Measurements from ENCODE around the gene CDK10. TPM values are rescaled to one million over a fixed set of nuclear protein-coding genes. Genes with fewer than 3 reads are reported as not detected.
A peak's percentile ranks its signal among the peaks of the same experiment; 100 is the strongest.

Gene CDK10
- total RNA-seq, 1 donor from 2014 or later: 122 TPM

DNA sequence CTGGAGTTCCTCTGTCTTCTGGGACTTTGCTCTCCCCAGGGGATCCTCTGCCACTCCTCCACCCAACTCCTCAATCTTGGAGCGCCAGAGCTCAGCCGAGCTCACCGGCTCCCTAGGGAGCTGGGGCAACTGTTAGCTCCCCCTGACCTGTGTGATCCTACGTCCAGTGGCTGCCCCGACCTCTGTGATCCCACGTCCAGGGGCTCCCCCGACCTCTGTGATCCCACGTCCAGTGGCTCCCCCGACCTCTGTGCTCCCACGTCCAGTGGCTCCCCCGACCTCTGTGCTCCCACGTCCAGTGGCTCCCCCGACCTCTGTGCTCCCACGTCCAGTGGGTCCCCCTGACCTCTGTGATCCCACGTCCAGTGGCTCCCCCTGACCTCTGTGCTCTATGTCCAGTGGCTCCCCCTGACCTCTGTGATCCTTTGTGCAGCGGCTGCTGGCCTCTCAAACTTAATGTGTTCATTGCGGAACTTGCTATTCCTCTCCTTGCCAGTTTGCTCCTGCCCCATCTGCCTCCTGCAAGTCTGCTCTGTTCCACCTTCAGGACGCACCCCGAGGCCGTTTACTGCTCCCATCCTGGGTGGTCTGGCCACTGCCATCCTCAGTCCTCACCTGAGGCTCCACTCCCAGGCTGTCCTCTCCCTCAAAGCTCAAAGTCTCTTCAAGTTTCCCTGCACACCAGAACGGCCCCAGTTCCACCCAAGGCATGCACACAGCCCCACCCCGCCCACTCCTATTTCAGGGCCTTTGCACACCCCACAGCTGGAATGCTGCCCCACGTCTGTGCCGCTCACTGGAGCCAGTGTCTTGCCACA is 31.4 kb downstream of the CDK10 start:
- TF ChIP-seq, protein P1, sequence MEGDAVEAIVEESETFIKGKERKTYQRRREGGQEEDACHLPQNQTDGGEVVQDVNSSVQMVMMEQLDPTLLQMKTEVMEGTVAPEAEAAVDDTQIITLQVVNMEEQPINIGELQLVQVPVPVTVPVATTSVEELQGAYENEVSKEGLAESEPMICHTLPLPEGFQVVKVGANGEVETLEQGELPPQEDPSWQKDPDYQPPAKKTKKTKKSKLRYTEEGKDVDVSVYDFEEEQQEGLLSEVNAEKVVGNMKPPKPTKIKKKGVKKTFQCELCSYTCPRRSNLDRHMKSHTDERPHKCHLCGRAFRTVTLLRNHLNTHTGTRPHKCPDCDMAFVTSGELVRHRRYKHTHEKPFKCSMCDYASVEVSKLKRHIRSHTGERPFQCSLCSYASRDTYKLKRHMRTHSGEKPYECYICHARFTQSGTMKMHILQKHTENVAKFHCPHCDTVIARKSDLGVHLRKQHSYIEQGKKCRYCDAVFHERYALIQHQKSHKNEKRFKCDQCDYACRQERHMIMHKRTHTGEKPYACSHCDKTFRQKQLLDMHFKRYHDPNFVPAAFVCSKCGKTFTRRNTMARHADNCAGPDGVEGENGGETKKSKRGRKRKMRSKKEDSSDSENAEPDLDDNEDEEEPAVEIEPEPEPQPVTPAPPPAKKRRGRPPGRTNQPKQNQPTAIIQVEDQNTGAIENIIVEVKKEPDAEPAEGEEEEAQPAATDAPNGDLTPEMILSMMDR (IDR thresholded peaks at IDR 0.05; ENCODE audit: unreplicated experiment): no peak
- H3K27ac Mint-ChIP-seq: no peak overlapping the region
- DNase-seq (ENCODE audit: low spot score in 2 of 2, unreplicated experiment in 2 of 2): no peak
- H3K36me3 Mint-ChIP-seq: peaks cover 21% of the 10 kb centered on the region
- H3K4me3 Mint-ChIP-seq: no peak overlapping the region
- peaks cover 4% of the 10 kb centered on the region for H3K9me3 Mint-ChIP-seq
- H3K27me3 Mint-ChIP-seq (ENCODE audit: low read depth): no peaks in the 10 kb centered on the region
- H3K4me1 Mint-ChIP-seq: peaks cover 12% of the 10 kb centered on the region

DNA sequence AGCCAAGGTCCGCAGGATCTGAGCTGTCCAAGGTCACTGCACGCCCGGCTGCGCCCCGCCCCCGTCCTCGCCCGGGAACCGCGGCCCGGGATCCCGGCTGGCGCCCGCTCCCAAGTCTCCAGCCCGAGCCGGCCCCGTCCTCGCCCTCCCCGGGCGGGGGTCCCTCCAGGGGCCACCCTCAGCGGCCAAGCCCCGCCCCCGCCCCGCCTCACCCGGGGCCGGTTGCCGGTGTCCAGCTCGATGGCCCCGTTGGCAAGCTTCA is 34.0 kb downstream of the CDK10 start:
- peak overlapping the region; percentile 77 for H3K4me3 Mint-ChIP-seq
- no peak overlapping the region for H3K27ac Mint-ChIP-seq
- TF ChIP-seq, protein P1 (IDR thresholded peaks at IDR 0.05; ENCODE audit: unreplicated experiment): no peak
- peaks cover 16% of the 10 kb centered on the region for H3K4me1 Mint-ChIP-seq
- no peaks in the 10 kb centered on the region for H3K9me3 Mint-ChIP-seq
- no peaks in the 10 kb centered on the region for H3K27me3 Mint-ChIP-seq (ENCODE audit: low read depth)
- peaks cover 15% of the 10 kb centered on the region for H3K36me3 Mint-ChIP-seq
- peak in 1 of 2 experiments; percentile 68 for DNase-seq (ENCODE audit: low spot score in 2 of 2, unreplicated experiment in 2 of 2)

DNA sequence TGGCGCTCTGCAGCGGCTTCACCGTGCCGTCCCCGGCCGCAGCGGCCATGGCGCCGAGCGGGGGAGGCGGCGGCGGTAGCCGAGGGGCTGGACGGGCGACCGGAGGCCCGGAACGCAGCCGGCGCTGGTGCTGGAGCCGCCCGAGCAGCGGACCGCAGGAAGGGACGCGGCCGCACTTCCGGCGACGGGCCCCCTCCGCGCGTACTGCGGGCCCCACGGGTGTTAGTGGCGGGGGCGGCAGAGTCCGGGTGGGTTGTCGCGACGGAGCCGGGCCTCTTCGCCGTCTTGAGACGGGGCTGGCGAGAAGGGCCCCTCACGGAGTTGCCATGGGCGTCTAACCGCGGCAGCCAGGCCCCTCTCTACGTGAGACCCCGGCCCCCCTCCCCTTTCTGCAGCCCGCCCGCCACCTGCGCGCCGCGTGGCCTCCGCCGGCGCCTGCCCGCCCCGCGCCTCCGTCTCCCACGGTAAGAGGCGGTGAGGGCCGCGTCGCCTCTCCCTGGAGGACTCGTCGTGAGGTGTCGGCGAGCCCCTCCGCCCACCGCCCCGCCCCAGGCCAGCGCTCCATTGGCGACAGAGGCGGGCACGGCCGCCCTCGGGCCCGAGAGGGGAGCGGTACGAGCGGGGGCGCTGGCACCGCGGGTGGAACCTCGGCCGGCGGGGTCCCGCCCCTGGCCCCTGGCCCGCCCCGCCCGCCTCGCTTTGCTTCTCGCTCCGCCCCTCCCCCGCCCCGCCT is 34.5 kb downstream of the CDK10 start, which contains the start of the genes VPS9D1 and ZNF276:
VPS9D1 (minus strand) TSS at position 86 of the 733 bp plus-strand sequence; CDS start at position 49, 37 bp downstream.
ZNF276 (plus strand) TSS at position 725 of the 733 bp plus-strand sequence. CDS start 104 bp downstream, outside the sequence.
- Mint-ChIP-seq H3K36me3 (peaks cover 15% of the 10 kb centered on the region), H3K27ac (peak within 1 kb of the TSS; percentile 56), H3K4me1 (peaks cover 16% of the 10 kb centered on the region), H3K27me3 (ENCODE audit: low read depth) (no peaks in the 10 kb centered on the region), H3K9me3 (no peaks in the 10 kb centered on the region), H3K4me3 (peak within 1 kb of the TSS; percentile 77)
- DNase-seq (ENCODE audit: low spot score in 2 of 2, unreplicated experiment in 2 of 2): peak; percentile 68 to 80
- TF ChIP-seq, protein P1 (IDR thresholded peaks at IDR 0.05; ENCODE audit: unreplicated experiment): no peak

DNA sequence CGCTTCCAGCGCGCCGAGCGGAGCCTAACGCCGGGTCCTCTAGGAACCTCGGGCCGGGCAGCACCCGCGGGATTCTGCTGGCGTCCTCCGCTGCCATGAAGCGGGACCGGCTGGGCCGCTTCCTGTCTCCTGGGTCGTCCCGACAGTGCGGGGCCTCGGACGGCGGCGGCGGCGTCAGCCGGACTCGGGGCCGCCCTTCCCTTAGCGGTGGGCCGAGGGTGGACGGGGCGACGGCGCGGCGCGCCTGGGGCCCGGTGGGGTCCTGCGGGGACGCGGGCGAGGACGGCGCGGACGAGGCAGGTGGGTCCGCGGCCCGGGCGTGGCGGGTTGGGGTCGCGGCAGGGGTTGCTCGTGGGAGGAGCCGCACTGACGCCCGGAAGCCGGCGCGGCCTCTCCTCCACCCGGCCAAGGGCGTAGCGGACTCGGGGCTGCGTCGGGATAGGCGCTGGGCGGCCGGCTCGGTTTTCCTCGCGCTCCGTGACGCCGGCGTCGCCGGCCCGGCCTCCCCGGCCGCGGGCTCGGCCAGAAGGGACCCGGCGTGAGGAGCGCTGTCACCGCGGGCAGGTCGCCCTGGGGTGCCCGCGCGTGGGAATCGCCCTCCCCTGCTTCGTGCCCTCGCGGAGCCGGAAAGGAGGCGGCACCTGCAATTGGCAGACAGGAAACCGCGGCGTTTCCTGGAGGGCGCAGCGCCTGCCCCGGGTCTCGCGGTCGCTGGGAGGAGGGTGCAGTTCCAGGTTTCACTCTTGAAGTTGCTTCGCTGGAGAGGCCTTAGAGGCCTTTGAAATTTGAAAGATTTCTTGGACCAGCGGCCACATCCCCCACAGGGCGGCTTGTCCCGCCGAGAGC is 35.3 kb downstream of the CDK10 start:
- H3K4me3 Mint-ChIP-seq: peak overlapping the region; percentile 65
- no peaks in the 10 kb centered on the region for H3K9me3 Mint-ChIP-seq
- peaks cover 12% of the 10 kb centered on the region for H3K36me3 Mint-ChIP-seq
- TF ChIP-seq, protein P1 (IDR thresholded peaks at IDR 0.05; ENCODE audit: unreplicated experiment): no peak
- peaks cover 16% of the 10 kb centered on the region for H3K4me1 Mint-ChIP-seq
- no peak for DNase-seq (ENCODE audit: low spot score in 2 of 2, unreplicated experiment in 2 of 2)
- H3K27me3 Mint-ChIP-seq (ENCODE audit: low read depth): no peaks in the 10 kb centered on the region
- H3K27ac Mint-ChIP-seq: no peak overlapping the region
